H1 (cell line): ENCODE data around the gene OR2V1. TPM values are rescaled to one million over a fixed set of nuclear protein-coding genes. Genes with fewer than 3 reads are reported as not detected.

Experiments
- CTCF ChIA-PET: fragments of 300-600 bp; sonication (Branson Sonifier 250); formaldehyde crosslinking; loops from one replicate; lab custom pipeline; 2021; ENCODE audit not compliant: partially characterized antibody; lab: Charles Lee
- POLR2A ChIA-PET: fragments of 300-600 bp; sonication (Branson Sonifier 250); formaldehyde crosslinking; loops from one replicate; lab custom pipeline; 2021; ENCODE audit warnings: inconsistent platforms; ENCODE audit not compliant: partially characterized antibody; lab: Charles Lee
- DNase-seq, 2 experiments: peaks; one replicate each; pipeline versions ENCODE4 v3.0.0 to v3.0.0-alpha.2; 2010 to 2022; ENCODE audit warnings: low spot score in 2 of 2, low read depth in 1 of 2, mixed read lengths in 1 of 2
- FAIRE-seq: peaks from 2 replicates; lab custom pipeline; 2011; peaks lifted over from hg19 to GRCh38; lab: Jason Lieb, UNC
- H2AFZ ChIP-seq: 2 replicates; pipeline ENCODE4 v1.8.1; 2012; ENCODE audit warnings: low read length, inconsistent platforms
- H2AK5ac ChIP-seq: 2 replicates; pipeline ENCODE4 v1.6.1; 2013; ENCODE audit warnings: low read depth, low read length
- H2BK120ac ChIP-seq: replicated peaks from 2 replicates; pipeline ENCODE3; 2013; ENCODE audit warnings: low read depth, low read length, inconsistent platforms
- H2BK12ac ChIP-seq: 2 replicates; pipeline ENCODE4 v1.6.1; 2013; ENCODE audit warnings: low read depth, low read length
- H2BK15ac ChIP-seq: 2 replicates; pipeline ENCODE4 v1.6.1; 2013; ENCODE audit warnings: low read length
- H2BK20ac ChIP-seq: 2 replicates; pipeline ENCODE4 v1.6.1; 2013; ENCODE audit warnings: low read length
- H2BK5ac ChIP-seq: 2 replicates; pipeline ENCODE4 v1.6.1; 2013; ENCODE audit warnings: low read depth, low read length
- H3K14ac ChIP-seq: 2 replicates; pipeline ENCODE4 v1.6.1; 2013; ENCODE audit warnings: inconsistent platforms; ENCODE audit not compliant: insufficient read length
- H3K18ac ChIP-seq: 2 replicates; pipeline ENCODE4 v1.6.1; 2013; ENCODE audit warnings: low read length; ENCODE audit errors: extremely low read depth
- H3K23ac ChIP-seq: 2 replicates; pipeline ENCODE4 v1.6.1; 2013; ENCODE audit warnings: inconsistent platforms; ENCODE audit not compliant: insufficient read length
- H3K23me2 ChIP-seq: 2 replicates; pipeline ENCODE4 v1.6.1; 2013; ENCODE audit warnings: low read depth, low read length
- H3K27ac ChIP-seq: 2 replicates; pipeline ENCODE4 v1.6.1; 2011; ENCODE audit warnings: low read depth, low read length, inconsistent platforms
- H3K27me3 ChIP-seq, 4 experiments: replicated peaks in 1 of 4; 1 replicate in 1 of 4; 2 replicates in 3 of 4; pipeline versions ENCODE4 v1.6.1 to v1.8.1; 2011 to 2013; ENCODE audit warnings: low read length in 3 of 4, mild to moderate bottlenecking in 3 of 4, inconsistent platforms in 2 of 4, mixed read lengths in 2 of 4, moderate library complexity in 1 of 4; ENCODE audit not compliant: control insufficient read depth in 3 of 4, insufficient read depth in 3 of 4; ENCODE audit errors: extremely low read depth in 1 of 4
- H3K36me3 ChIP-seq, 4 experiments: 2 replicates each; pipeline versions ENCODE4 v1.6.1 to v1.8.1; 2011 to 2013; ENCODE audit warnings: mild to moderate bottlenecking in 4 of 4, low read length in 3 of 4, moderate library complexity in 2 of 4, control low read depth in 1 of 4, inconsistent platforms in 1 of 4; ENCODE audit not compliant: insufficient read depth in 4 of 4, control insufficient read depth in 2 of 4
- H3K4ac ChIP-seq: replicated peaks from 2 replicates; pipeline ENCODE3; 2013; ENCODE audit warnings: low read length, low read depth, mixed read lengths, inconsistent platforms; ENCODE audit not compliant: insufficient read length
- H3K4me1 ChIP-seq, 4 experiments: replicated peaks in 1 of 4; 1 replicate in 1 of 4; 2 replicates in 3 of 4; pipeline versions ENCODE4 v1.6.1 to v1.8.1; 2011 to 2013; ENCODE audit warnings: low read length in 3 of 4, inconsistent platforms in 2 of 4, mixed read lengths in 1 of 4; ENCODE audit not compliant: insufficient read depth in 4 of 4, control insufficient read depth in 3 of 4
- H3K4me2 ChIP-seq, 2 experiments: 2 replicates each; pipeline versions ENCODE4 v1.6.1 to v1.8.1; 2011 to 2013; ENCODE audit warnings: low read depth in 2 of 2, low read length in 2 of 2, control low read depth in 1 of 2, inconsistent platforms in 1 of 2, mild to moderate bottlenecking in 1 of 2; ENCODE audit not compliant: insufficient read depth in 1 of 2
- H3K4me3 ChIP-seq, 4 experiments: fragments of 200-600, 300-600 bp in 1 of 4; sonication (generic), shearing (Covaris generic), sonication (Bioruptor Twin) in 1 of 4; 2 replicates each; pipeline versions ENCODE4 v1.5.1 to v1.8.1; 2011 to 2016; ENCODE audit warnings: low read length in 4 of 4, low read depth in 3 of 4, control low read depth in 2 of 4, inconsistent platforms in 2 of 4, mild to moderate bottlenecking in 2 of 4, mixed read lengths in 1 of 4, moderate library complexity in 1 of 4; ENCODE audit not compliant: insufficient read depth in 2 of 4; ENCODE audit errors: extremely low read depth in 1 of 4
- H3K56ac ChIP-seq: replicated peaks from 2 replicates; pipeline ENCODE3; 2013; ENCODE audit warnings: low read depth, mild to moderate bottlenecking, mixed read lengths, low read length, inconsistent platforms; ENCODE audit not compliant: insufficient read length
- H3K79me1 ChIP-seq: 2 replicates; pipeline ENCODE4 v1.6.1; 2013; ENCODE audit warnings: low read depth, low read length, control low read depth
- H3K79me2 ChIP-seq, 2 experiments: 2 replicates each; pipeline versions ENCODE4 v1.6.1 to v1.8.1; 2012 to 2013; ENCODE audit warnings: low read length in 2 of 2, mild to moderate bottlenecking in 2 of 2, inconsistent platforms in 1 of 2; ENCODE audit not compliant: insufficient read depth in 2 of 2, control insufficient read depth in 1 of 2
- H3K9ac ChIP-seq, 4 experiments: replicated peaks in 1 of 4; 1 replicate in 1 of 4; 2 replicates in 3 of 4; pipeline versions ENCODE4 v1.6.1 to v1.8.1; 2011 to 2013; ENCODE audit warnings: low read depth in 3 of 4, low read length in 3 of 4, control low read depth in 2 of 4, mild to moderate bottlenecking in 2 of 4, moderate library complexity in 2 of 4, inconsistent platforms in 1 of 4; ENCODE audit errors: extremely low read depth in 1 of 4
- H3K9me3 ChIP-seq, 2 experiments: 2 replicates each; pipeline versions ENCODE4 v1.6.1 to v1.8.1; 2012 to 2013; ENCODE audit warnings: mild to moderate bottlenecking in 2 of 2, moderate library complexity in 2 of 2, control low read depth in 1 of 2, inconsistent platforms in 1 of 2, low read depth in 1 of 2, low read length in 1 of 2, mixed read lengths in 1 of 2; ENCODE audit not compliant: insufficient read depth in 2 of 2
- H4K20me1 ChIP-seq, 2 experiments: replicated peaks in 1 of 2; 2 replicates each; pipeline versions ENCODE3 to v1.8.1; 2011 to 2013; ENCODE audit warnings: inconsistent platforms in 2 of 2, low read length in 2 of 2, mild to moderate bottlenecking in 1 of 2; ENCODE audit not compliant: insufficient read depth in 2 of 2, control insufficient read depth in 1 of 2
- H4K5ac ChIP-seq: 2 replicates; pipeline ENCODE4 v1.6.1; 2013; ENCODE audit warnings: low read length, low read depth, mixed read lengths, inconsistent platforms; ENCODE audit not compliant: insufficient read length
- H4K8ac ChIP-seq: 2 replicates; pipeline ENCODE4 v1.8.0; 2013; ENCODE audit warnings: mild to moderate bottlenecking, moderate library complexity, low read length, inconsistent platforms; ENCODE audit not compliant: insufficient read depth; ENCODE audit errors: extremely low read depth
- H4K91ac ChIP-seq: replicated peaks from 2 replicates; pipeline ENCODE3; 2013; ENCODE audit warnings: low read length, mixed read lengths, inconsistent platforms; ENCODE audit not compliant: insufficient read length
- CBX5 ChIP-seq: fragments of 300-800, 300-1000 bp; sonication (generic); IDR thresholded peaks from 2 replicates; pipeline ENCODE4 v1.7.1; 2016; ENCODE audit warnings: antibody characterized with exemption, low read length, low read depth
- CHD2 ChIP-seq: IDR thresholded peaks from 2 replicates; pipeline ENCODE4 v1.6.1; 2012; ENCODE audit warnings: low read length, improper control_type of control experiment
- EZH2 ChIP-seq: fragments of 200-600 bp; sonication (generic); IDR thresholded peaks from 2 replicates; pipeline ENCODE4 v1.7.1; 2012; ENCODE audit warnings: low read depth, mild to moderate bottlenecking, moderate library complexity, low read length, inconsistent platforms; ENCODE audit not compliant: severe bottlenecking
- GABPA ChIP-seq: IDR thresholded peaks from 2 replicates; pipeline ENCODE4 v1.6.1; 2011; ENCODE audit warnings: mild to moderate bottlenecking, low read length, moderate library complexity, borderline replicate concordance; ENCODE audit not compliant: insufficient read depth
- HDAC2 ChIP-seq, 2 experiments: fragments of 300-600 bp in 1 of 2; sonication (generic) in 1 of 2; IDR thresholded peaks; 2 replicates each; pipeline ENCODE4 v1.6.1; 2011 to 2012; ENCODE audit warnings: low read depth in 2 of 2, low read length in 2 of 2, mild to moderate bottlenecking in 2 of 2, moderate library complexity in 2 of 2, borderline replicate concordance in 1 of 2, inconsistent platforms in 1 of 2
- KDM1A ChIP-seq: fragments of 200-600, 300-600 bp; sonication (generic); IDR thresholded peaks from 2 replicates; pipeline ENCODE4 v1.7.1; 2016; ENCODE audit warnings: mild to moderate bottlenecking, low read length, borderline replicate concordance
- RBBP5 ChIP-seq: IDR thresholded peaks from 2 replicates; pipeline ENCODE4 v1.7.1; 2012; ENCODE audit warnings: low read depth, mild to moderate bottlenecking, inconsistent platforms, low read length, moderate library complexity, borderline replicate concordance
- WGBS, 2 experiments: shearing (Covaris generic) in 1 of 2; methylation state at CpG; one replicate each; pipeline versions ENCODE4 v1.1.6 to v1.1.7; 2013 to 2015; ENCODE audit warnings: low lambda C conversion rate in 2 of 2, mixed read lengths in 2 of 2, inconsistent platforms in 1 of 2, low coverage in 1 of 2, missing lambda C conversion rate in 1 of 2; ENCODE audit not compliant: insufficient replicate concordance in 2 of 2, insufficient coverage in 1 of 2, insufficient read length in 1 of 2; ENCODE audit errors: extremely low coverage in 1 of 2, missing lambda C conversion rate in 1 of 2; 5-methylcytosine and 5-hydroxymethylcytosine counted together
- polyA plus RNA-seq, 7 experiments: library from polyadenylated mRNA; depleted of rRNA in 3 of 7; stranded (reverse) in 5 of 7; unstranded in 2 of 7; fragments of >200 nt in 5 of 7; fragments of 200-250 nt in 2 of 7; gene quantifications; 1 replicate in 5 of 7; 2 replicates in 1 of 7; 4 replicates in 1 of 7; pipeline versions ENCODE4 v1.2.1 to v1.2.3, GENCODE V29; 2011 to 2013; ENCODE audit warnings: missing spikeins in 2 of 7, mixed read lengths in 2 of 7
- total RNA-seq: library from RNA; stranded (reverse); fragmentation: NEBNext Ultra II Directional; extraction: Animal tissue kit (Norgen Biotek cat#: 25700); gene quantifications from 2 replicates; pipeline ENCODE4 v1.2.1, GENCODE V29; 2021

OR2V1 gene
- total and polyA plus RNA-seq, 2 of the 8 experiments (the other 6 are each of a cell fraction or from before 2014, with no cell fraction given): not detected

- Histone ChIP-seq H3K79me1 (no peaks in the 10 kb centered on the region), H3K23me2 (peaks cover 6% of the 10 kb centered on the region; the same call in 1 of the 2 replicates), H2BK5ac (no peak overlapping the region), H3K18ac (no peak overlapping the region), H4K91ac (no peak overlapping the region), H3K4me2 (no peak overlapping the region), H4K20me1 (no peaks in the 10 kb centered on the region), H2BK120ac (no peak overlapping the region), H3K27ac (no peak overlapping the region), H3K56ac (no peak overlapping the region), H4K5ac (no peak overlapping the region), H2BK15ac (no peak overlapping the region), H2AK5ac (no peak overlapping the region), H3K4me1 (peaks cover 0 to 8% (median 1%) of the 10 kb centered on the region in 4 experiments; a peak in 5 of 7 replicates), H3K79me2 (no peaks in the 10 kb centered on the region), H2AFZ (no peak overlapping the region), H3K9ac (no peak overlapping the region), H3K4me3 (no peak overlapping the region), H2BK12ac (no peak overlapping the region), H3K36me3 (no peaks in the 10 kb centered on the region), H2BK20ac (no peak overlapping the region), H3K27me3 (peaks cover 6 to 33% (median 21%) of the 10 kb centered on the region in 4 experiments), H3K14ac (no peak overlapping the region), H3K23ac (no peak overlapping the region), H4K8ac (no peak overlapping the region; the same call in 1 of the 2 replicates), H3K4ac (no peak overlapping the region), H3K9me3 (peaks cover 0 to 4% of the 10 kb centered on the region in 2 experiments; a peak in 1 of 4 replicates)
- TF ChIP-seq HDAC2 (IDR thresholded peaks at IDR 0.05; ENCODE audit: borderline replicate concordance in 1 of 2, low read depth in 2 of 2, low read length in 2 of 2): no peak
- TF ChIP-seq GABPA: no peak
- no peak for TF ChIP-seq CBX5
- TF ChIP-seq CHD2: no peak
- no peak for TF ChIP-seq EZH2
- TF ChIP-seq KDM1A: no peak
- TF ChIP-seq RBBP5: no peak
- FAIRE-seq: no peak
- ChIA-PET CTCF (interaction anchor here (1.0 to 1.3 kb wide), 2 partner anchors 9 to 32 kb away, joined by 3 read pairs; no protein-coding TSS in a partner anchor), POLR2A (no interaction called here)
- no peak for DNase-seq
- 88% methylated on average over 8 of the region's 8 CpGs; no CpG with 5 or more reads in 1 of the 2 experiments for WGBS, 2 experiments
Observed at GRCh38 chr5:181119105-181119504, 11.9 kb downstream of the OR2V1 start.
